Activated CD4-positive, alpha-beta T cell treated with anti-CD3 and anti-CD28 coated beads, Interleukin-2, amount 50 U/mL, for 24 hours (primary cell): Measurements from ENCODE around the gene MAP1LC3A.

Source experiments
- DNase-seq, 2 donors: peaks; one replicate each; pipeline ENCODE4 v3.0.0-alpha.2; 2020; ENCODE audit warnings: low read depth in 1 of 2, low spot score in 1 of 2

MAP1LC3A gene

DNA sequence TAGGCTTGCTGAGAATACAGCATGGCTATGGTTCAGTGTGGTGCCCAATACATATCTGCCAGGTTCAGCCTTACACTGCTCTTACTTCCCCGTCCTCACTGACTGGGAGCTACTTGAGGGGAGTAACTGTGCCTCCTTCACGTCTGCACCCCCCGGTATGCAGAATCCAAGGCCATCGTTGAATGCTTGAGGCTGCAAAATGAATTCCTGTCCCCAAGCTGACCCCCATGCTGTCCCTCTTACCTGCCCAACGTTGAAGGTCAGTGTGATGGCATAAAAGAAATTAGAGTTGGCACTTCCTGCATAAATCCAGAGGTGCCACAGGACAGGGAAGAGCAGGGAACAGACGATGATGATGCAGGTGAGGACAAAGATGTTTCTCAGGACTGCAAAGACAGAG is 16.3 kb downstream of the MAP1LC3A start:
- DNase-seq, result no peak

DNA sequence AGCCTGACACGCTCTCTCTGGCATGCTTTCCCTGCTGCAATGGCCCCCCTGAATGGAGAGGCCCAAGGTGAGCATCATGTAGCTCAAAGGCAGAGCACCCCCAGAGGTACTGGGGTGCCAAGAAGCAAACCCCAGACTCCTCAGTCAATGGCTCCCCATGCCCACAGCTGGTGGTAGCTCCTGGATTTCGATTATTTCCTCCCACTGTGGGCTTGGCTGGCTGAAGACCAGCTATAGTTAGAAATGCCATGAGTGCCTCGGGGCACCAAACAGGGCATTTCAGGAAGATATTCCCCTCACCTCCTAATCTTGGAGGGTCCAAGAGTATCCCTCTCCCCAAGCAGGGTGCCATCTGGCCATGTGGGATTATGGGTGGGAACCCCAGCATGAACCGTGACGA is 16.8 kb downstream of the MAP1LC3A start:
- DNase-seq, result no peak

DNA sequence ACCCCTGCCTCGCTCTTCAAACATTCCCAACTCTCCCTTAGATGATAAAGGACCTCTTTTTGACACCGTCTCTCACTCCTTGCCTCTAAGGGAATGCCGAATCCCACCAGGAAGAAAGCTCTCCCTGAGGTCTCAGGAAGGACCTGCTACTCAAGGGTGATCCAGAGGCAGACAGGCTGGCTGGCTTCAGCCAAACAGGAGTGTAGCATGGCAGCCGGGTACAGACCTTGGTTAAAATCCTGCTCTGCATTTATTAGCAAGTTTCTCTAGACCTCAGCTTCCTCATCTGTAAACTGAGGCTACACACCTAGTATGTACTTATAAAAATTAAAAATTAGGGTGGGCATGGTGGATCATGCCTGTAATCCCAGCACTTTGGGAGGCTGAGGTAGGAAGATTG is 17.2 kb downstream of the MAP1LC3A start:
- DNase-seq, result no peak

DNA sequence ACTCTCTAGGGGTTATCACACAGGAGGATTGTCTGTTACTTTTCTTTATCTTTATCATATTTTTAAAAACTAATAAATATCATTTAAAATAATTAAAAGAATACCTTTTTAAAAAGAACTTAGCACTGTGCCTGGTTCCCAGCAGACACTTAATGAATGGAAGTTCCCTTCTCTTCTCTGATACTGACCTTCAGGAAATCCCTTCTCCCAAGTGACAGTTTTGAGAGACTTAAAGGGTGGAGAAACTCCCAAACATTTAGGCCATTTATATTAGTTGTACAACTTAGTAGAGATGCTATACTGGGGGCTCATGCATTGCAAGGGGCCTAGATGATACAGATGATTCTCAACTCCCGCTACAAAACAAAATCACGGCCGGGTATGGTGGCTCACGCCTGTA is 18.5 kb downstream of the MAP1LC3A start:
- no peak for DNase-seq

DNA sequence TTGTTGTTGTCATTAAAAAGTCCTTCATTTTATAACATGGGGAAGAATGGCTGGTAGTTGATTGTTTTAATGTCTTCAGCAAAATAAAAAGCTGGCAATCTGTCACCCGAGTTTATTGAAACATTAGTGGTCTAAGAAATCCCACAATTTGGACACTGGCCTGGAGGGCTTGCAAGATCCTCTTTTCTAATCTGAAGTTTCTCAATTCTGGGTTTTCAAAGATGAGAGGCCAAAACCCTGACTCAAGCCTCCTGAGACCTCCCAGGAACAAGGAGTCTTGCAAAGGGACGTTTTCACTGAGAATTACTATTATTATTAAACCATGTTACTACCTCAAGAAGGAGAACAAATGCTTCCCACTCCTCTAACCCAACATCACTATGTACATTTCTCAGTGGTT is 19.5 kb downstream of the MAP1LC3A start:
- no peak for DNase-seq

DNA sequence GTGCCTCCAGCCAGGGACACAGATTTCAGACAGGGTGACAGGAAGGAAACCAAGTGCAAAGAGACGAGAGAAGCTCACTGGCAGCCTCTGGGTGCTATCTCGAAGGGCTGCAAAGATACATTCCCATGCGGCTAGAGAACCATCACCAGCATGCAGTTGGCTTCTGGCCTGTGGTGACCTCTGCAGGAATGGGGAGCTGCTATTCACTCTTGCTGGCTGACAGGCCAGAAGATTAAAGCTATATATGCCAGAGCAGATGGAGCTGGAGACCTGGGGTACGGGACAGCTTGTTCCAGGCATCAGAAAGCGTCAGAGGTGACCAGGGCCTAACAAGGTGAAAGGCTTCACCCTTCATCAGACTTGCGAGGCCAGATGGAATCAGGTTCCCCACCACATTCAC is 20.0 kb downstream of the MAP1LC3A start:
- no peak for DNase-seq

DNA sequence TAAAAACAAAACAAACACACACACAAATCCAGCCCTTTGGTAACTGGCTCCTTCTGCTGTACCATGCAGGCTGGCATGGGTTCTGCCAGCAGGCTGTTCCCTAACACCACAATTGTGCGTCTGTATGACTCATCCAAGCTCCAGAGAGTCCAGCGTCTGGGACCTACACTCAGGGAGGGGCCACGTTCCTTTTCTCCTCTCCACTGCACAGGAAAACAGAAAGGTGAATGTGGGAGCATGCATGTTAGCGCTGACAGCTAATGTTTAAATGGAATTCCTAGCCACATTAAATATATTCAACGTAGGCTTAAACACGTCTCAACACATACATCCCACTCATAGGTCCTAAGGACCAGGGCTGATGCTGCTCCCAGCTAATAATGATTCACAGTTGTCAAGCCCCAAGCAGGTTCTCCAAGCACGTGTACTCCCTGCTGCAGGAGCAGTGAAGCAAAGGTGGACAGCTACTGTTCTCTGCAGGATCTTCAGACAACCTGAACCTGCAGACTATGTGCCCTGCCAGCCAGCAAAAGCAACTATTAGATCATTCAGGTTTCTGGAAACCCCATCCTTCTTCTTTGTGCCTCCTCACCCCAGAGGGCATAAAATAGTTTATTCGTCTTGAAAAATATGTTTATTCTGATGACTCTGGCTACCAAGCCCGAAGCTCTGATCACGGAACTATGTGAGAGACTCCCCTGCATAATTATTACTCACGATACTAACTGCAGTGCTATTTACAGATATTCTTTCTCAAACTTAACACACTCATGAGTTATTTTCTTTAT is 20.9 kb downstream of the MAP1LC3A start:
- no peak for DNase-seq

DNA sequence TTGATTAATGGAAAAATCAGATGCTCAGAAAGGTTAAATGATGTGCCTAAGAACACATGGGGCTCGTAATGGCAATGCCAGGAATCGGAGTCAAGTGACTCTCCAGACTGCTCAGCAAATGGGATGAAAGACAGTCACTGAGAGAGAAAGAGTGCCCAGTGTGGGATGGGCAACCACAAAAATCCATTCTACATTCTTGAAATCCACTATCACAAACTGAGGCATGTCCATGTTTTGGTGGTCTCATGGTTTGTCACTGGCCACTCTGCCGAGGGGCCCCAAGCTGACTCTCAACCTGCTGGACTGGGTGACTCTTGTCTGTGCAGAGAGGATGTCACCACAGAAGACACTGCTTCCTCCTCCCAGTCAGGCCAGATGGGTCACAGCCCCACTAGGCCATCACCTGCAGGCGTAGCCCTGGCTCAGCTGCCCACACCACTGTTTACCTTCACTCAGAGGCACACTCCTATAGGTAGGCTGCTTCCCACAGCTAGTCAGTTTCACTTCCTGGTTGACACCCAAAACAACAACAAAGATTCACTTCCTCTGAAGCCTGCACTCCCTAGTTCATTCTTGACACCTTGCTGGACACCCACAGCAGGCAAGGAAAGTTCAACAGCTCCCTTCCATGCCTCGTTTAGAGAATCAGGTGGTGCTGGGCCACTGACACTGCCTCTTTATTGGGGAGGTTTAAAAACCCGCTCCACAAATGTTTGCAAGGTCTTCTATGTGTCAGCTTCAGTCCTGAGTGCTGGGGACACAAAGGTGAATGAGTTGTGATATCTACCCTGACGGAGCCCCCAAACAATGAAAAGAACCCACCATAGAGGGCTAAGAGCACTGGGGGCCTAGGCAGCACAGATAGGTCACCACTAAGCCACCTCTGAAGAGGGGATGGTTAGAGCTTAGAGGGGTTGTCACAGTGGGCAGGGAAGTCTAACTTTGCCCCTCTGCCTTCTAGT is 21.7 kb downstream of the MAP1LC3A start:
- DNase-seq, result no peak

DNA sequence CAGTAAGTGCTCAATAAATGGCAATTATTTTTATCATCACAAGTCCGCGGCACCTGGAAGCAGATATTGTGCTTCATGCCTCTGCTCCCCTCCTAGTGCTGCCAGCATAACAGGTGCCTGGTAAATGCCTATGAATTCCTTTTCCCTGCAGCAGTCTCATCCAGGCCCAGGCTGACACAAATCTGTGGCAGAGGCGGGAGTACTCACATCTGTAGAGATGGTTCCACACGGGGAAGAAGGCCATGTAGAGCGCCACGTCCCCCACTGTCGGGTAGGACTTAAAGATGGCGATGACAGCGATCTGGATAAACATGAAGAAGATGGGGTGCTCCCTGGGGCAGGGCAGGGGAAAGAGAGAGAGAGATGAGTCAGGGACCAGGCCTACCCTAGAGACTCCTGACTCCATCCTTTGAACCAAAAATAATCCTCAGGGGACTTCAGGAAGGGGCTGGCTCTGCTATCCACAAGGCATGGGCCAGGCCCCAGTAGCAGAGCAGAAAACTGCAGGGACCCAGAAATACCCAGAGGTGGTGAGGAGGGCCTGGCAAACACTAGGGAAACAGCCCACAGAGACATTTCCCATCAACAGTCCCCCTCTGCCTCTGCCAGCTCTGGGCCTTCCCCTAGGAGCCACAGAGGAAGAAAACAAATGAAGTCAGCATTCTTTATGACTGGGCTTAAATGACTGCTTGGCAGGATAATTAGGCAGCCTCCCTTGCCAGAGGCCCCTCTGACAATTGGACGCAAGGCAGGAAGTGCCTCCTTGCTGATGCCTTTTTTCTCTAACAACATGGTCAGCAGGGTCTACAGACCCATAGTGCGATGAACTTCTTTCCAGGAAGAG is 23.0 kb downstream of the MAP1LC3A start:
- no peak for DNase-seq

DNA sequence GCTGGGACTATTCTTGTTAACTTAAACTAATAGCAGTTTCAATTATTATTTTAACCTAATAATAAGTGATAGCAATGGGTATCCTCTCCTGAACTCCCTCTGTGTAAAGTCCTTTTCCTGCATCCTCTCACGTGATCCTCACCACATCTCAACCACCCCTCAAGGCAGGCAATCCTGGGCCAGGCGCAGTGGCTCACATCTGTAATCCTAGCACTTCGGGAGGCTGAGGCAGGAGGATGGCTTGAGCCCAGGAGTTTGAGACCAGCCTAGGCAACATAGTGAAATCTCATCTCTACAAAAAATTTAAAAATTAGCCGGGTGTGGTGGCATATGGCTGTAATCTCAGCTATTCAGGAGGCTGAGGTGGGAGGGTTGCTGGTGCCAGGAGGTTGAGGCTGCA is 23.7 kb downstream of the MAP1LC3A start:
- DNase-seq, result no peak

DNA sequence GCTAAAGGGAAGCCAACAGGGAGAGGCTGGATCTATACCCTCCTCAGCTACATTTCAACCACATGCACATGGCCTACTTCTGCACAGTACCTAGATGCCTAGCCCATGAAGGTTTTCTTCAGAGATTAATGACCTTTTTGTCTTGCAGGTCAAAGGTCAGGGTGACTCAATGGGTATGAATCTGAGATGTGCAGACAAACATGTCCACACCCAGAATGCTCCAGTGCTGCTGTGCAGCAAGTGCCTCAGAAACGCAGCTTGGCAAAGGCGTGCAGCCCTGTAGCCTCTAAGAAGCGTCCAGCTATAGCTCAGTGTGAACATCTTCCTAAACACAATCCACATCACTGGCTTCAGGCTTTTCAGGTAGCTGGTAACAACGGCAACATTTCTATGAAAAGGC is 24.4 kb downstream of the MAP1LC3A start:
- no peak for DNase-seq

DNA sequence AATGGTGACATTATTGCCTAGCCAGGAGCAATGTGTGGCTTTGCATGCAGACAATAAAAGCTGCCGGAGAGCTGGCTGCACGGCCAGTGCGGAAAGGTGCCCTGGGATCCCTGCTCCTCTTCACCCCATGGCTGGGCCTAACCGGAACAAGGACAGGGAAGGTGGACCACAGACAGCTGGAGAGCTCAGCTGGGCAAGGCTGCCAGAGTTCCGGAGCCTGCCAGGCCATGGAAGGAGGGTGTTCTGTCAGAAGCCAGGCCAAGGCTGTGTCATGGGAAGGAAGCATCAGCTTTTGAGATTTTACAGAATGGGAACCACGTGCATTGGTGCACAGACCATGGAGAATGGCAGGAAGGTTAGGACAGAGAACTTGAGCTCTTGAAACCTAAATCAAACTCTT is 25.0 kb downstream of the MAP1LC3A start:
- no peak for DNase-seq

DNA sequence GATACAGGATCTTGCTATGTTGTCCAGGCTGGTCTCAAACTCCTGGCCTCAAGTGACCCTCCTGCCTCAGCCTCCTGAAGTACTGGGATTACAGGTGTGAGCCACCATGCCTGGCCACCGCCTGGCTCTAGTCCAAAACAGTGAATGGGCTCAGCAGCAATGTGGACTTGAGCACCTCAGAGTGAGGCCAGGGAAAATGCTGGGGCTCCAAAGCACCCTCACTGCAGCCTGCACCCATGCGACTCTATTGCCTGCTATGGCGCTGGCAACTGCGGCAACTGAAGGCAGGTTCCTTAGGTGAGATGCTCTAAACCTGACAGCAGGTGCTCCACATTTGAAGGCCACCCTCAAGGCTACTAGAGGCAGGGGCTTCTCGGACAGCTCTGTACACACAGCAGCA is 26.5 kb downstream of the MAP1LC3A start:
- no peak for DNase-seq

DNA sequence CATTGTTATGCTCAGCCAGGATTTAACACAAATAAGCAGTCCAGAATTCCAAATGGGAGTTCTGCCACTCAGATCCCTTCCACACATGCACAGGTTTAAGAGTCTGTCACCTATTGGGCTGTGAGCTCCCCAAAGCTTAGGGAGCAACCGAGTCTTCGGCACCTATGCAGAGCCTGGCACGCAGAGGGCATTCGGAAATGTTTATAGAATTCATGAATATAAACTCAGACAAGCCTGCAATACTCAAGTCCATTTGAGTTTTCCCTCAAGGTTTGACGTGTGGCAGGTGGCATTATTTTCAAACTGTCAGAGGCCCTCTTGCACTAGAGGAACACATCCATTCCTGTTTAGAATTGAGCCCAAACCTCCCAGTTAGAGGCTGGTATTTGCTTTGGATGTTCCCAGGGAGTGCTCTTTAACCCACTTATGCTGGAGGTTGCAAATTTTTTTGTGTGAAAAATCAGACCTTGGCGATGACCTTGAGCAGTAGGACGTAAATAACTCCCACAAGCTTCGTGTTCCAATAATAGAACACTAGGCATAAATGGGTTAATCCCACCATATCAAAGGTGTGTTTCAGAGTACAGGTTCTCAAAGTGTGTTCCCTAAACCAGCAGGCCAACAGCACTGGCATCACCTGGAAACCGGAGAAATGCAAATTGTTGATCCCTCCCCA is 28.1 kb downstream of the MAP1LC3A start:
- DNase-seq, result no peak

DNA sequence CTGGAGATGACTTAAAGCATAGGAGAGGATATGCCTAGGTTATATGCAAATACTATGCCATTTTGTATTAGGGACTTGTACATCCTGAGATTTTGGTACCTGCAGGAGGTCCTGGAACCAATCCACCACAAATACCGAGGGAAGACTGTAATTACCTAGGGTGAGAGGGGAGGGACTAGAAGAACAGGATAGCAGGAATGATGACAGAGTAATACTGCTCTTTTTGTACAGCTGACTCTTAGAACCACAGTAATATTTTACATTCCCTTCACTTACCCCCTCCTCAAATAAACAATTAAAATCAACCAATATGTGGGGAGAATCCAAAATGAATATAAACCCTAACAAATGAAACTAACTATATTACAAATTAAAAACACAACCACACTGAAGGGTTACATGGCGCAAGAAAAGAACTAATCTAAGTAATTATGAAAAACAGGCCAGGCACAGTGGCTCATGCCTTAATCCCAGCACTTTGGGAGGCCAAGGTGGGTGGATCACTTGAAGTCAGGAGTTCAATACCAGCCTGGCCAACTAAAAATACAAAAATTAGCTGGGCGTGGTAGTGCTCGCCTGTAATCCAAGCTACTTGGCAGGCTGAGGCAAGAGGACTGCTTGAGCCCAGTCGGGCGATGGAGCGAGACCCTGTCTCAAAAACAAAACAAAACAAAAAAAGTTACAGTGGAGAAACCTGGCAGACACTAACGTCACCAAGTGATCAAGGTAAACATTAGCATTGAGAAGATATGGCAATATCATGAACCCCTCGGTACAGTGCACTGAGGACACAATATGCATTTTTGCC is 37.1 kb downstream of the MAP1LC3A start:
- no peak for DNase-seq

DNA sequence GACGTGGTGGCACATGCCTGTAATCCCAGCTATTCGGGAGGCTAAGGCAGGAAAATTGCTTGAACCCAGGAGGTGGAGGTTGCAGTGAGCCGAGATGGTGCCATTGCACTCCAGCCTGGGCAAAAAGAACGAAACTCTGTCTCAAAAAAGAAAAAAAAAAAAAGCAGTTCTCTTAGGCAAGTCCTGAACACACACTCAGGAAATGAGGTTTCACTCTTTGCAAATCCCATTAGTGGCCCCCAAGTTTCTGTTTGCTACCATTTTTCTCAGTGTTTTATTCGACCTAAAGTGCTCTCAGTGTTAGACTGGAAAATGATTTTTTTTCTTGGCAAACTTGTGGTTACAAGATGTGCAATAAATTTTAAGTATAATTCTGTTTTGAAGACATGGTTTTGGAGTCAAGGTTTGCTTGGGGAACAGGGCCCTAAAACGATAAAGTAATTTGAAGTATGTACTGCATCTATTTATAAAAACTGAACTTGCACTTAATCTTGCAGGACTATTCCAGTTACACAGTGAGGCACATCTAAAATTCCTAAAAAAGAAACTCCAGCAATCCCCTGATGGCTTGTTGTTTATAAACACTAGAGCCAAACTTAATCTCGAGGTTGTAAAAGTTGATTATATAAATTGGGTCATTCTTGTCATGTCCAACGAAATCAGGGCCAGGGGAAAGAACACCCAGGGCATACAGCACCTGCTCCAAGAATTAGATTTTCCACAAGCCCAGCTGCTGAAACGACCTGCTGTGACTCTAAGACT is 42.6 kb downstream of the MAP1LC3A start:
- DNase-seq, result no peak

DNA sequence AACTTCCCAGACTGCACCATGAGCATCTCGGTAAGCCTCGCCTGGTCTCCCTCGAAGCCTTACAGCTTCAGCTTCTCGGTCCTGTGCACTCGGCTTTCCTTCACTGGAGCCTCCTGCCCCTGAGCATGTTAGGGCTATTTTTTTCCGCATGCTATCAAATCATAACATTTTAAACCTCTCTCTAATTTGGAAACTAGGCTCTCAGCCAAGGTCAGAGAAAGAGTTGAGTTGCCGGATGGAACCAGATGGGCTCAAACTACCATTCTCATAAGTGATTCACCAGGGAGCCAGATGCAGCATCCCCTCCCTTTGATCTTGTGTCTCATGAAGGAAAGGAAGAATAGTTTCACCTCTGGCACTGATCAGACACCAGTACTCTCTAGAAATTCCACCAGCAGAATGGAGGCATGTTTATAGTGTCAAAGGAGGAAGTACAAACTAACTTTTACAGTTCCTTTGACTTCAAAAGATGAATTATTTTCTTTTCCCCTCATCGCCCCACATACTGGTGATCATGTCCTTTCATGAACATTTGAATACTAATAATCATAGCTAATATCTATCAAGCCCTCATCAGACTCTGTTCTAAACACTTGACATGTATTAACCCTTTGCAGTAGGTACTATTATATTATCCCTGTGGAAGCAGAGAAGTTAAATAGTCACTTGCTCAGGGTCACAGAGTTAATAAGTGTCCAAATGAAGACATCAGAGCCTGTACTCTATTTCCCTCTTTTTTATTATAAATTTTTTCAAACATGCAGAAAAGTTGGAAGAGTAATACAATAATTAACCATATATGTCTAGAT is 46.7 kb downstream of the MAP1LC3A start:
- DNase-seq, result no peak

DNA sequence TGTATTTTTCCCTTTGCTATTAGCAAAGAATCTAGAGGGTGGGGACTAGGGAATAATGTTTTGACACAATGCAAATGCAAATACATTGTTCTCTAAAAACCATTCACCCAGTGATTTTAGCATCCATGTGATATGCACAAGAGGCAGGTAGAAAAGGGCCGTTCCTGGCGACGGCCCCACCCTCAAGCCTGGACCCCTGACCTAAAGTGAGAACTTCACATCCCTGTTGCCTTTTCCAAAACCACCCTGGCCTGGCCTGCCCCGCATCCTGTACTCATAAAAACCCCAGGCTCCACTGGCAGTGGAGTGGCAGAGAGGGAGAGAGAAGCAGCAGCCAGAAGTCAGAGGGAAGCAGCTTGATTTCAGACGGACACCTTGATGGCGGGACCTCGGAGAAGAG is 48.5 kb downstream of the MAP1LC3A start:
- DNase-seq, result no peak
